Inferior parietal cortex (tissue), 1 donor: ENCODE data around the gene NEB.
A peak's percentile ranks its signal among the peaks of the same experiment; 100 is the strongest.
"Not testable (repeated sequence)": the region's sequence is repeated elsewhere in the genome, so short reads cannot be mapped to it uniquely, and the experiment has no call there.

Experiments
- DNase-seq: peaks from one replicate; pipeline ENCODE4 v3.0.0-alpha.2; 2016; ENCODE audit errors: extremely low spot score

NEB gene

GRCh38 chr2:151651274-151651673, 83.0 kb downstream of the NEB start:
- no peak for DNase-seq

GRCh38 chr2:151650456-151650855, 83.8 kb downstream of the NEB start:
- DNase-seq: no peak

GRCh38 chr2:151649966-151650365, 84.3 kb downstream of the NEB start:
- DNase-seq: no peak

- DNase-seq: no peak
Observed at GRCh38 chr2:151649400-151649799, 84.9 kb downstream of the NEB start.

GRCh38 chr2:151646512-151646911, 87.8 kb downstream of the NEB start:
- not testable (repeated sequence) for DNase-seq

GRCh38 chr2:151644580-151644979, 89.7 kb downstream of the NEB start:
- DNase-seq: no peak

GRCh38 chr2:151641895-151642294, 92.4 kb downstream of the NEB start:
- DNase-seq: not testable (repeated sequence)

- no peak for DNase-seq
Observed at GRCh38 chr2:151640087-151640486, 94.2 kb downstream of the NEB start.

GRCh38 chr2:151638990-151639389, 95.3 kb downstream of the NEB start:
- no peak for DNase-seq

GRCh38 chr2:151638191-151638933, 95.9 kb downstream of the NEB start:
- DNase-seq: no peak

GRCh38 chr2:151637271-151637781, 97.0 kb downstream of the NEB start:
- no peak for DNase-seq

- DNase-seq: no peak
Observed at GRCh38 chr2:151634736-151635467, 99.4 kb downstream of the NEB start.

GRCh38 chr2:151632993-151633565, 101.2 kb downstream of the NEB start:
- peak; percentile 31 for DNase-seq

- DNase-seq: no peak
Observed at GRCh38 chr2:151630372-151630771, 103.9 kb downstream of the NEB start.

- no peak for DNase-seq
Observed at GRCh38 chr2:151627353-151627752, 106.9 kb downstream of the NEB start.

- DNase-seq: no peak
Observed at GRCh38 chr2:151624271-151624670, 110.0 kb downstream of the NEB start.

- DNase-seq: no peak
Observed at GRCh38 chr2:151623631-151624030, 110.6 kb downstream of the NEB start.

- no peak for DNase-seq
Observed at GRCh38 chr2:151620761-151621160, 113.5 kb downstream of the NEB start.

- no peak for DNase-seq
Observed at GRCh38 chr2:151619337-151619989, 114.8 kb downstream of the NEB start.

- DNase-seq: no peak
Observed at GRCh38 chr2:151616760-151617339, 117.4 kb downstream of the NEB start.

GRCh38 chr2:151614606-151615306, 119.5 kb downstream of the NEB start:
- DNase-seq: no peak
